Stimulated activated CD4-positive, alpha-beta T cell treated with anti-CD3 and anti-CD28 coated beads, Interleukin-2, amount 100 ng/mL, for 48 hours (primary cell): Measurements from ENCODE around the gene NOC4L.
"Not testable (repeated sequence)": the region's sequence is repeated elsewhere in the genome, so short reads cannot be mapped to it uniquely, and the experiment has no call there.

Experiments used
- DNase-seq, 2 donors: peaks; one replicate each; pipeline ENCODE4 v3.0.0-alpha.2; 2020

The NOC4L gene

DNA sequence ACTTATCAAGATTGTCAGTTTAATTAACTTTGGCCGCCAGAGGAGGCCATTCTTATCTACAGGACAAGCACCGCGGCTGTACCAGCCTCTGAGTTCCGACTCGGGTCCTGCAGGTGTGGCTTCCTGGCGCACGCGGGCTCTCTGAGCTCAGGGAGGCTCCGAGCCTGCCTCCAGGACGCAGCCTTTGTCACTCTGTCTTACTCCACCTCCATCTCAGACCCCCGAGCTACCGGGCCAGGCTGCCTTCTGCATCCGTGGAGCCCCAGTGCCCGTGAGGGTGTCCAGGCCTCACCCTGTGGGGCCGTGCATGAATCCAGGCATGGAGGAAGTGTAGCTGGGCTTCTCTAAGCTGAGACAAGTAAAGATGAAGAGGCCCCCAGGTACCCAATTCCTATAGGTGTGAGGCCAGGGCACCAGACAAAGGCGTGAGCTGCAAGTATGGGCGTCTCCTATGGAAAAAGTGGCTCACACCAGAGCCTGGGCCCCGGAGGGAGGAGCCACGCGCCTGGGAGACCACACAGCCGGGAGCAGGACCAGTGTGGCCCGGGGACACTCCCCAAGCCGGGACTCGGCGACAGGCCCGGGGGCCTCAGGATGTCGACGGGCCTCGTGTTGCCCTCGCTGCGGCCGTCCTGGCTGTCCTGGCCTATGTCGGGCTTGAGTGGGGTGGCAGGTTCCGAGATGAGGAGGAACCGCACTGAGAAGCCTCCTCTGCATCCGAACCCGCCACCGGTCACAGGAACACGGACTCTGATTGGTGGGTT lies 42.8 kb downstream of the NOC4L start:
- DNase-seq: no peak

- no peak for DNase-seq
These were observed 43.6 kb downstream of the NOC4L start for GRCh38 chr12:132187646-132188450.

- DNase-seq: no peak
These were observed 44.2 kb downstream of the NOC4L start for GRCh38 chr12:132188451-132188901.

GRCh38 chr12:132188916-132189325 lies 44.7 kb downstream of the NOC4L start:
- DNase-seq: no peak

DNA sequence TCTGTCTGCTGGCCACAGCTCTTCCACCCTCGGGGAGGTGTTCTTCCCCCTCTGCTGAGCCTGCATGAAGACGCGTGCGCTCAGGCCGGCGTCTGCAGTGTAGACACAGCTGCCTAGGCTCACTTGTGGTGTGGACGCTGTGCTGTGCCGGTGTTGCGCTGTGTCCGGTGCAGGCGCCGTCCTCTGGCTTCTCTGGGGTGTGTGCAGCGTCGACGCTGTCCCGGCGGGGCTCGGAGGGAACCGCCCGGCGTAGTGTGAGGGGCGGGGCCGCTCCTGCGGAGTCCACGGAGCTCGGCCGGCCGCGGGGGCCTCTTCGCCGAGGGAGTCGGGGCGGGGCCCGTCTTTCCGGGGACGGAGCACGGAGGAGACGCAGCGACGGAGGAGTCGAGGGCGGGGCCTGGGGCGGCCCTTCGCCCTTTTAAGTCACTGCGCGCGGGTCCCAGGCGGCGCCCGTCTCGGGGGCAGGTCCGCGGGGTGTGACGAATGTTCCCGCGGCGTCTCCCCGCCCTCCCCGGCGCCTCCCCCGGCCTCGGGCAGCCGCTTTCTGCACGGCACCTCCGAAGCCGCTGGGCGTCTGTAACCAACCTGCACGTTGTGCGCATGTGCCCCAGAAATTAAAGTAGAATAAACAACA lies 45.2 kb downstream of the NOC4L start:
- DNase-seq: peak; percentile 89 to 92

GRCh38 chr12:132190012-132190755 lies 45.9 kb downstream of the NOC4L start:
- no peak for DNase-seq

DNA sequence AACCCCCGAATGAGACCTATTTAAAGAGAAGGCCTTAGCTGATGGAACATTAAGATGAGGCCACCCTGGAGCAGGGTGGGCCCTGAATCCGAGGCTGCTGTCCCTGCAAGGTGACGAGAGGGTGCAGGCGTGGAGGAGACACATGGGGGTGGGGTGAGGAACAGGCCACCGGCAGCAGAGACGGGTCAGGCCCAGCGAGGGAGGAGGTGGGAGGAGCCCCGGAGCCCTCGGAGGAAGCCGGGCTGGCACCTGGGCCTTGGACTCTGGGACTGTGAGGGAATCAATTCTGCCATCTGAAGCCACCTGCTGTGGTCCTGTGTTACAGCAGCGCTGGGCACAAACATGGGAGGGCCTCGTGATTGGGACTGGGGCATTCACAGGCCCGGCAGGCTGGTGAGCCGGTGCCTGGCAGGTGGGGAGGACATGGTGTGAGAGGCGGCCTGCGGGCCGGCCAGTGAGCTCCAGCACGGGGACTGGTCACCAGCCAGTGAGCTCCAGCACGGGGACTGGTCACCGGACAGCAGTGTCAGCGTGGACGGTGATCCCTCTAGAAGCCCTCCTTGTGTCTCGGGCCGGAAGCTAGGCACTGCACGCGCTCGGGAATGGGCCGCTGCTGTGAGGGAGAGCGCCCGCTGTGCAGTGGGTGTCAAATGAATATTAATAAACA lies 46.7 kb downstream of the NOC4L start:
- DNase-seq: no peak

GRCh38 chr12:132191715-132192553 lies 47.7 kb downstream of the NOC4L start:
- DNase-seq: no peak

- DNase-seq: peak in 1 of 2 donors; percentile 32
These were observed 49.8 kb downstream of the NOC4L start for GRCh38 chr12:132194056-132194455.

GRCh38 chr12:132194556-132194955 lies 50.3 kb downstream of the NOC4L start:
- DNase-seq: no peak

GRCh38 chr12:132195242-132195641 lies 51.0 kb downstream of the NOC4L start:
- DNase-seq: not testable (repeated sequence)

- DNase-seq: no peak
These were observed 52.0 kb downstream of the NOC4L start for GRCh38 chr12:132196038-132196872.

GRCh38 chr12:132196873-132197390 lies 52.7 kb downstream of the NOC4L start:
- DNase-seq: no peak

DNA sequence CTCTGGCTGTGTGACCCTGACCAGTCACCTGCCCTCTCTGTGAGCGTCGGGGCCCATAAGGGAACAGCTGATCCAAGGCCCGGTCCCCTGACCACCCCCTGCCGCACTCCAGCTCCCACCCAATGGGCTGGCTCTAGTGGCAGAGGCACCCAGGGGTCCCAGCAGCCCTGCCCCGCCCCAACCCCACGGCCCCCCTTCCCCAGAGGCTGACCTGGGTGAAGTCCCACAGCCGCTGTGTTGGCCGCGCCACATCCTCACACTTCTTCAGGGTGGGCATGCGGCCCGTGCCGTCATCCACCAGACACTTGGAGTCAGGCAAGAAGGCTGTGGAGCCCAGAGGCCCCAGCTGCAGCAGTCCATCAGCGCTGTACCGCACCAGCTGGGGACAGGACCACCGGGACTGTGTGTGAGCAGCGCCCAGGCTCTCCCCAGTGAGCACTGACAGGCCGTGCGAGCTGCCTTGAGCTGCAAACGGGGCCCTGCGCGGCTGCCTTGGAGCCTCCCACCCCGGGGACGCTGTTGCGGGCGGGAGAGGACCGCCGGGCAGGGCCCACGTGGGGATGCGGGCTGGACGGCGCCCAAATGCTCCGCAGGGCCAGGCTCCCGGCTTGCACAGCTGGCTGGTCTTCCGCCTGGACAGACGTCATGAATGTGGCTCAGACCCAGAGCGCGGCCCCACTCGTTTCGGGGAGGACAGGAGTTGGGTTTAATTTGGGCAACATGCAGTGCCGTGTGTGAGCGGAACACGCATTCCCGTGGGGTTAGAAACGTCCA lies 53.5 kb downstream of the NOC4L start:
- DNase-seq: no peak

DNA sequence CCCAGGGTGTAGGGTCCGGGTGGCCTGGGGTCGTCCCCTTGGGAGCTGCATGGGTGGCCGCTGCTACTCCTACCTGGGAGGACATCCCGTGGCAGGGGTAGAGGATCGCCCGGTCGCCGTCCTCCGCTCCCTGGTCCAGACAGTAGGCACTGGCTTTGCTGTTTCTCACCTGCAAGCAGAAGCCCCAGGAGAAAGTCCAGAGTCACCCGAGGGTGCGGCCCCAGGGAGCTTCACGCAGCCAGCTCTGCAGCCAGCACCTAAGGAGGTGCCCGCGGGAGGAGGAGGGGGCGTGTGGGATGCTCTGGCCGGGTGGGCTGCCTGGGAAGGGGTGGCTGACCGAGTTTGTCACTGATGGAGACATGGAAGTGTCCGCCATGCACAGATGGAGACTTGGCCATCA lies 54.8 kb downstream of the NOC4L start:
- no peak for DNase-seq

GRCh38 chr12:132199526-132200319 lies 55.5 kb downstream of the NOC4L start:
- no peak for DNase-seq

DNA sequence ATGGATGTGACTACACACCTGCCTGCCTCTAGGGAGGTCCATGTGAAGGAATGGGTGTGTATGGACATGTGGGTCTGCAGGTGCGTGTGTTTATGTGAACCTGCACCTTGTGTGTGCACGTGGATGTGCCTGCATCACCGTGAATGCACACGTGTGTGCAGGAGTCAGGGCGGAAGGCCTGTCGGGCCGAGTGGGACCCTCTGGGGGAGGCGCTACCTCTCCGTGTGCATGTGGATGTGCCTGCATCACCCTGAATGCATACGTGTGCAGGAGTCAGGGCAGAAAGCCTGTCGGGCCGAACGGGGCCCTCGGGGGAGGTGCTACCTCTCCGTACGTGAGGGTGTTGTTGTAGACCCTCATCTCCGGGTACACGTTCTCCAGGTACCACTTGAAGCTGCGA lies 56.5 kb downstream of the NOC4L start:
- no peak for DNase-seq

- no peak for DNase-seq
These were observed 57.3 kb downstream of the NOC4L start for GRCh38 chr12:132201391-132202120.
